ENCODE data around the gene POMP. TPM values are rescaled to one million over a fixed set of nuclear protein-coding genes. Genes with fewer than 3 reads are reported as not detected.
A peak's percentile ranks its signal among the peaks of the same experiment; 100 is the strongest.

POMP gene
- polyA plus RNA-seq, 1 of the 3 experiments (the other 2 are of a cell fraction), result 37.1 TPM

GRCh38 chr13:28655561-28655960, 3.4 kb upstream of the POMP start:
- peak overlapping the region in 1 of 2 experiments; percentile 62; a peak in 2 of 4 replicates for H3K27ac ChIP-seq (ENCODE audit: low read depth in 2 of 2, low read length in 1 of 2)
- H4K20me1 ChIP-seq (ENCODE audit: insufficient read depth), result peaks cover 8% of the 10 kb centered on the region
- H3K27me3 ChIP-seq (ENCODE audit: insufficient read depth), result no peaks in the 10 kb centered on the region
- WGBS (ENCODE audit: low lambda C conversion rate), result 44% methylated on average over 3 of the region's 3 CpGs
- no peaks in the 10 kb centered on the region for H3K9me2 ChIP-seq
- H3K79me2 ChIP-seq (ENCODE audit: insufficient read depth), result peaks cover 66% of the 10 kb centered on the region
- peaks cover 13 to 25% of the 10 kb centered on the region in 2 experiments; a peak in 3 of 4 replicates for H3K4me1 ChIP-seq (ENCODE audit: control insufficient read depth in 1 of 2, insufficient read depth in 2 of 2, low read depth in 1 of 2, low read length in 1 of 2)
- H3K4me2 ChIP-seq, result peak overlapping the region; percentile 25; the same call in 1 of the 2 replicates
- H3K9ac ChIP-seq, result peak overlapping the region; percentile 10; the same call in 1 of the 2 replicates
- TF ChIP-seq MAX (IDR thresholded peaks at IDR 0.05; ENCODE audit: low read depth) (no peak), FOSL2 (IDR thresholded peaks at IDR 0.05; ENCODE audit: borderline replicate concordance, low read depth) (0 out of 2 replicates have a peak, but pooled peaks have one; percentile 20), MEF2A (IDR thresholded peaks at IDR 0.05; ENCODE audit: borderline replicate concordance, low read depth) (no peak)
- TF ChIP-seq, protein P1, sequence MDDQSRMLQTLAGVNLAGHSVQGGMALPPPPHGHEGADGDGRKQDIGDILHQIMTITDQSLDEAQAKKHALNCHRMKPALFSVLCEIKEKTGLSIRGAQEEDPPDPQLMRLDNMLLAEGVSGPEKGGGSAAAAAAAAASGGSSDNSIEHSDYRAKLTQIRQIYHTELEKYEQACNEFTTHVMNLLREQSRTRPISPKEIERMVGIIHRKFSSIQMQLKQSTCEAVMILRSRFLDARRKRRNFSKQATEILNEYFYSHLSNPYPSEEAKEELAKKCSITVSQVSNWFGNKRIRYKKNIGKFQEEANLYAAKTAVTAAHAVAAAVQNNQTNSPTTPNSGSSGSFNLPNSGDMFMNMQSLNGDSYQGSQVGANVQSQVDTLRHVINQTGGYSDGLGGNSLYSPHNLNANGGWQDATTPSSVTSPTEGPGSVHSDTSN (IDR thresholded peaks at IDR 0.05), result peak; percentile 30; the same call in 1 of the 2 replicates
- no peak overlapping the region for H3K4me3 ChIP-seq (ENCODE audit: low read depth in 2 of 2, low read length in 1 of 2)
- H3K36me3 ChIP-seq (replicated peaks in 1 of 2; ENCODE audit: control insufficient read depth in 1 of 2, insufficient read depth in 2 of 2, low read length in 1 of 2), result peaks cover 3 to 15% of the 10 kb centered on the region in 2 experiments
- no peak overlapping the region for H2AFZ ChIP-seq (ENCODE audit: low read depth)
- no peak for DNase-seq
- no peaks in the 10 kb centered on the region for H3K9me3 ChIP-seq
- ChIA-PET CTCF (interaction anchor here (0.7 to 2.8 kb wide), 4 partner anchors 16 to 1515 kb away, joined by 3 to 6 read pairs (median 3); no protein-coding TSS in a partner anchor), POLR2A (no interaction called here)
- H3F3A ChIP-seq (replicated peaks; ENCODE audit: insufficient read depth), result no peaks in the 10 kb centered on the region

DNA sequence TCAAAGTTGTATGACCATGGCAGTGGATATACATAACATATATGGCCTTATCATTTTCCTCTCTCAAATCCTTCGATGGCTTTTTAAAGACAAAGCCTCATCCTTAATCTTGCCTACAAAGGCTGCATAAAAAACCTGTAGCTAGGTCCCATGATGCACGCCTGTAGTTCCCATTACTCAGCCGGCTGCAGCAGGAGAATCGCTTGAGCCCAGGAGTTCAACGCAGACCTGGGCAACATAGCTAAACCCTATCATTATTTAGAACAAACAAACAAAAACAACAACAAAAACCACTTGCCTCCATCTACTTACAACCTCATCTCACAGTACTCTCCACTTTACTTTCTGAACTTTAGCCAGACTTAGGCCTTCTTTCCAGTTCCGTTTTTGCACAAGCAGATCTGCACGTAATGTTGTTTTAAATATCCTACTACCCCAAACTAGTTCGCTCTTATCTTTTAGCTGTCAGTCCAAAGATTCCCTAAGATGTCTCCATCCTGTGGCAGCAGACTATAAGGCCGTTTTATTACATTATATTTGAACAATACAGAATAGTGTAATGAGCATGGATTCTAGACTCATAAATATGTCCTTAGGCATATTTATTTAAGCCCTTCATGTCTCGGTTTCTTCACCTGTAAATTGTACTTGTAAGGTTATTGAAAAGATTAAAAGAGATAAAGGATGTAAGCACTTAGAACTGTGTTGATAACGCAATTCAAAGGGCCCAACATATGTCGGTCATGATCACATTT, 969 bp upstream of the POMP start:
- POLR2A ChIA-PET, result interaction anchor here (0.6 to 1.3 kb wide), 3 partner anchors 17 to 1966 kb away, joined by 3 to 5 read pairs (median 3); no protein-coding TSS in a partner anchor
- DNase-seq, result peak; percentile 7
- TF ChIP-seq CTCF (IDR thresholded peaks at IDR 0.05), result peak; percentile 50
- TF ChIP-seq MAX (IDR thresholded peaks at IDR 0.05; ENCODE audit: low read depth), result no peak
- Histone ChIP-seq H3K9ac (peak overlapping the region; percentile 95), H4K20me1 (ENCODE audit: insufficient read depth) (peaks cover 31% of the 10 kb centered on the region), H3K4me2 (peak overlapping the region; percentile 88), H3K4me1 (ENCODE audit: control insufficient read depth in 1 of 2, insufficient read depth in 2 of 2, low read depth in 1 of 2, low read length in 1 of 2) (peaks cover 21 to 28% of the 10 kb centered on the region in 2 experiments; a peak in 3 of 4 replicates), H2AFZ (ENCODE audit: low read depth) (no peak overlapping the region), H3K27me3 (ENCODE audit: insufficient read depth) (no peaks in the 10 kb centered on the region), H3K9me2 (no peaks in the 10 kb centered on the region), H3F3A (replicated peaks; ENCODE audit: insufficient read depth) (no peaks in the 10 kb centered on the region), H3K4me3 (ENCODE audit: low read depth in 2 of 2, low read length in 1 of 2) (peak overlapping the region; percentile 87 to 98), H3K9me3 (no peaks in the 10 kb centered on the region), H3K36me3 (replicated peaks in 1 of 2; ENCODE audit: control insufficient read depth in 1 of 2, insufficient read depth in 2 of 2, low read length in 1 of 2) (peaks cover 22 to 30% of the 10 kb centered on the region in 2 experiments), H3K79me2 (ENCODE audit: insufficient read depth) (peaks cover 90% of the 10 kb centered on the region), H3K27ac (ENCODE audit: low read depth in 2 of 2, low read length in 1 of 2) (peak overlapping the region; percentile 89 to 95)
- CTCF ChIA-PET, result interaction anchor here (0.7 to 2.8 kb wide), 4 partner anchors 19 to 1125 kb away, joined by 3 to 6 read pairs (median 4); no protein-coding TSS in a partner anchor
- 19% methylated on average over 12 of the region's 12 CpGs for WGBS (ENCODE audit: low lambda C conversion rate)

Data from SK-N-SH (cell line).